Stimulated activated CD8-positive, alpha-beta memory T cell treated with anti-CD3 and anti-CD28 coated beads, Interleukin-12 subunit alpha, Interleukin-12 subunit beta, amount 100 ng/mL, for 1 hour (primary cell): ENCODE results near the gene TRAF3.
"Not testable (repeated sequence)": the region's sequence is repeated elsewhere in the genome, so short reads cannot be mapped to it uniquely, and the experiment has no call there.

ENCODE experiments used
- DNase-seq: peaks from one replicate; pipeline ENCODE4 v3.0.0-alpha.2; 2020; ENCODE audit warnings: low read depth

Gene TRAF3

GRCh38 chr14:102924632-102925588, 147.7 kb downstream of the TRAF3 start:
- DNase-seq = no peak

GRCh38 chr14:102925646-102926045, 148.4 kb downstream of the TRAF3 start:
- DNase-seq = no peak

GRCh38 chr14:102926104-102926503, 148.9 kb downstream of the TRAF3 start:
- DNase-seq = no peak

- DNase-seq = not testable (repeated sequence)
These were observed 149.6 kb downstream of the TRAF3 start for GRCh38 chr14:102926840-102927239.

GRCh38 chr14:102927346-102927877, 150.2 kb downstream of the TRAF3 start:
- no peak for DNase-seq

GRCh38 chr14:102927878-102928411, 150.7 kb downstream of the TRAF3 start:
- DNase-seq = no peak

GRCh38 chr14:102928412-102929240, 151.4 kb downstream of the TRAF3 start:
- peak; percentile 70 for DNase-seq

GRCh38 chr14:102929241-102930137, 152.2 kb downstream of the TRAF3 start:
- DNase-seq = no peak

- no peak for DNase-seq
These were observed 153.0 kb downstream of the TRAF3 start for GRCh38 chr14:102930138-102930752.

GRCh38 chr14:102930753-102931579, 153.7 kb downstream of the TRAF3 start:
- no peak for DNase-seq

- no peak for DNase-seq
These were observed 154.5 kb downstream of the TRAF3 start for GRCh38 chr14:102931580-102932285.

- no peak for DNase-seq
These were observed 155.4 kb downstream of the TRAF3 start for GRCh38 chr14:102932484-102933248.

GRCh38 chr14:102933618-102934231, 156.5 kb downstream of the TRAF3 start:
- DNase-seq = no peak

GRCh38 chr14:102935756-102936155, 158.5 kb downstream of the TRAF3 start:
- no peak for DNase-seq

GRCh38 chr14:102937331-102938175, 160.3 kb downstream of the TRAF3 start:
- no peak for DNase-seq

- DNase-seq = no peak
These were observed 160.9 kb downstream of the TRAF3 start for GRCh38 chr14:102938191-102938590.

- DNase-seq = no peak
These were observed 162.1 kb downstream of the TRAF3 start for GRCh38 chr14:102939329-102939728.
